Measurements from ENCODE around the gene USH2A. TPM values are rescaled to one million over a fixed set of nuclear protein-coding genes. Genes with fewer than 3 reads are reported as not detected.

The USH2A gene
- polyA plus RNA-seq, 2 of the 4 experiments (the other 2 are of a cell fraction): not detected

DNA sequence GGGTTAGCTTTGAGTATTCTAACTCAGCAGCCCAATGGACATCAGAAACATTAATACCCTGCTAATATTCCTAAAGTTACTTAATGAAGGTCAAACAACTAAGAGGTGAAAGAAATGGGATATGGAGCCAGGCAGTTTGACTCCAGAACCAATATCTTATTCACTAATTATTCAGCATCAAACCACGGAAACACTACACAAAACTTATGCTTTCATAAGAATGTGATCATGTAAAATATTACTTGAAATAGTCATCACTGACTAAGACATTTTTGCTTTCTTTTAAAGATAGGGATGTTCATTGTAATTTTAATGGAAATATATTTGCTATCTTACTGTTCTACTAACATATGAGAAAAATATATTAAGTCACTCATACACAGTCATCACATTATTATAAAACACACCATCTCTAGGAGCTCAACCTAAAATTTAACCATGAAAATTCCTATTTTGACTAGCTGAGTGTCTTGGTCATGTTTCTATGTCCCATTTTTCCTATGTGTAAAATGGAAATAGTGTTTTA is 615.3 kb downstream of the USH2A start:
- DNase-seq (ENCODE audit: low read depth in 1 of 2, low spot score in 1 of 2): no peak
- H3K27ac ChIP-seq: no peak overlapping the region
- CTCF ChIA-PET: no interaction called here
- H3K4me2 ChIP-seq: no peak overlapping the region
- no peaks in the 10 kb centered on the region; the same call in 2 of the 3 replicates for H3K9me3 ChIP-seq
- no peak overlapping the region for H3K4me3 ChIP-seq
- H3K4me1 ChIP-seq: no peaks in the 10 kb centered on the region
- WGBS (ENCODE audit: missing lambda C conversion rate): 0% methylated on average over 1 of the region's 1 CpG
- TF ChIP-seq, protein P1, sequence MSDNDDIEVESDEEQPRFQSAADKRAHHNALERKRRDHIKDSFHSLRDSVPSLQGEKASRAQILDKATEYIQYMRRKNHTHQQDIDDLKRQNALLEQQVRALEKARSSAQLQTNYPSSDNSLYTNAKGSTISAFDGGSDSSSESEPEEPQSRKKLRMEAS (IDR thresholded peaks at IDR 0.05): no peak
- TF ChIP-seq FOSL2 (IDR thresholded peaks at IDR 0.05) (no peak), FOSL2 (CRISPR knock-in tag; IDR thresholded peaks at IDR 0.05) (no peak), HOXB13 (CRISPR knock-in tag; IDR thresholded peaks at IDR 0.05; ENCODE audit: low read depth) (no peak), RNF2 (IDR thresholded peaks at IDR 0.05; ENCODE audit: borderline replicate concordance, low read depth) (no peak), RFX5 (IDR thresholded peaks at IDR 0.05) (no peak), MYC (IDR thresholded peaks at IDR 0.05; ENCODE audit: borderline replicate concordance, low read length) (no peak), HEYL (CRISPR knock-in tag; IDR thresholded peaks at IDR 0.05) (no peak), MAZ (IDR thresholded peaks at IDR 0.05; ENCODE audit: borderline replicate concordance, low read depth, low read length) (no peak), PHF8 (IDR thresholded peaks at IDR 0.05; ENCODE audit: borderline replicate concordance, low read depth) (no peak), TP53 (CRISPR knock-in tag; IDR thresholded peaks at IDR 0.05) (no peak), ZC3H11A (IDR thresholded peaks at IDR 0.05) (no peak), ZSCAN20 (CRISPR knock-in tag; IDR thresholded peaks at IDR 0.05) (no peak), CBX8 (IDR thresholded peaks at IDR 0.05) (no peak)
- TF ChIP-seq, protein P2, sequence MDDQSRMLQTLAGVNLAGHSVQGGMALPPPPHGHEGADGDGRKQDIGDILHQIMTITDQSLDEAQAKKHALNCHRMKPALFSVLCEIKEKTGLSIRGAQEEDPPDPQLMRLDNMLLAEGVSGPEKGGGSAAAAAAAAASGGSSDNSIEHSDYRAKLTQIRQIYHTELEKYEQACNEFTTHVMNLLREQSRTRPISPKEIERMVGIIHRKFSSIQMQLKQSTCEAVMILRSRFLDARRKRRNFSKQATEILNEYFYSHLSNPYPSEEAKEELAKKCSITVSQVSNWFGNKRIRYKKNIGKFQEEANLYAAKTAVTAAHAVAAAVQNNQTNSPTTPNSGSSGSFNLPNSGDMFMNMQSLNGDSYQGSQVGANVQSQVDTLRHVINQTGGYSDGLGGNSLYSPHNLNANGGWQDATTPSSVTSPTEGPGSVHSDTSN (IDR thresholded peaks at IDR 0.05): no peak
- TF ChIP-seq, protein P3, sequence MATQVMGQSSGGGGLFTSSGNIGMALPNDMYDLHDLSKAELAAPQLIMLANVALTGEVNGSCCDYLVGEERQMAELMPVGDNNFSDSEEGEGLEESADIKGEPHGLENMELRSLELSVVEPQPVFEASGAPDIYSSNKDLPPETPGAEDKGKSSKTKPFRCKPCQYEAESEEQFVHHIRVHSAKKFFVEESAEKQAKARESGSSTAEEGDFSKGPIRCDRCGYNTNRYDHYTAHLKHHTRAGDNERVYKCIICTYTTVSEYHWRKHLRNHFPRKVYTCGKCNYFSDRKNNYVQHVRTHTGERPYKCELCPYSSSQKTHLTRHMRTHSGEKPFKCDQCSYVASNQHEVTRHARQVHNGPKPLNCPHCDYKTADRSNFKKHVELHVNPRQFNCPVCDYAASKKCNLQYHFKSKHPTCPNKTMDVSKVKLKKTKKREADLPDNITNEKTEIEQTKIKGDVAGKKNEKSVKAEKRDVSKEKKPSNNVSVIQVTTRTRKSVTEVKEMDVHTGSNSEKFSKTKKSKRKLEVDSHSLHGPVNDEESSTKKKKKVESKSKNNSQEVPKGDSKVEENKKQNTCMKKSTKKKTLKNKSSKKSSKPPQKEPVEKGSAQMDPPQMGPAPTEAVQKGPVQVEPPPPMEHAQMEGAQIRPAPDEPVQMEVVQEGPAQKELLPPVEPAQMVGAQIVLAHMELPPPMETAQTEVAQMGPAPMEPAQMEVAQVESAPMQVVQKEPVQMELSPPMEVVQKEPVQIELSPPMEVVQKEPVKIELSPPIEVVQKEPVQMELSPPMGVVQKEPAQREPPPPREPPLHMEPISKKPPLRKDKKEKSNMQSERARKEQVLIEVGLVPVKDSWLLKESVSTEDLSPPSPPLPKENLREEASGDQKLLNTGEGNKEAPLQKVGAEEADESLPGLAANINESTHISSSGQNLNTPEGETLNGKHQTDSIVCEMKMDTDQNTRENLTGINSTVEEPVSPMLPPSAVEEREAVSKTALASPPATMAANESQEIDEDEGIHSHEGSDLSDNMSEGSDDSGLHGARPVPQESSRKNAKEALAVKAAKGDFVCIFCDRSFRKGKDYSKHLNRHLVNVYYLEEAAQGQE (IDR thresholded peaks at IDR 0.05): no peak
- FAIRE-seq: no peak
- no peak for ATAC-seq
- POLR2A ChIA-PET: no interaction called here

DNA sequence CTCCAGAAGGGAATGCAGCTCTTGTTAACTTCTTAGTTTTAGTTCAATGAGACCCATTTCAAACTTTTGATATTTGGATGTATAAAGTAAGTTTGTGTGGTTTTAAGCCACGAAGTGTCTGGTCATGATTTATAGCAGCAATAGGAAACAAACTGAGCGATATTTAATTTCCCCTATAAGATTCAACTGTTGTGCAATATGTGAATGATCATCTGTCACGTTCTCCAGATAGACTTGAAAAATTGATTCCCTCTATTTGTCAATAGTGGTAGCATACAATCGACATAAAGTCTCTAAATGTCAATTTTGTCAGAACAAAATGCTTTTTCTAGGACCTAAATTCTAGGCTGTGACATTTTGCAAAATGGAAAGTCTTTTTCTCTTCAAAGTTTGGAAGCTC is 616.0 kb downstream of the USH2A start:
- TF ChIP-seq CHD2 (IDR thresholded peaks at IDR 0.05; ENCODE audit: low read length, partially characterized antibody) (no peak), NFE2L2 (conservative IDR thresholded peaks at IDR 0.05; ENCODE audit: low read length) (no peak), SMC3 (IDR thresholded peaks at IDR 0.05) (no peak), ZSCAN20 (CRISPR knock-in tag; IDR thresholded peaks at IDR 0.05) (no peak), EHF (CRISPR knock-in tag; IDR thresholded peaks at IDR 0.05) (no peak), CBX8 (IDR thresholded peaks at IDR 0.05) (no peak), FOSB (CRISPR knock-in tag; IDR thresholded peaks at IDR 0.05) (no peak), BHLHE40 (IDR thresholded peaks at IDR 0.05; ENCODE audit: low read depth, low read length) (no peak), FOSL2 (IDR thresholded peaks at IDR 0.05) (no peak), FOSL2 (CRISPR knock-in tag; IDR thresholded peaks at IDR 0.05) (no peak), HEYL (CRISPR knock-in tag; IDR thresholded peaks at IDR 0.05) (no peak), HOXB13 (CRISPR knock-in tag; IDR thresholded peaks at IDR 0.05; ENCODE audit: low read depth) (no peak), GATA3 (IDR thresholded peaks at IDR 0.05; ENCODE audit: borderline replicate concordance) (no peak), POLR2A (IDR thresholded peaks at IDR 0.05; ENCODE audit: low read length) (no peak), CBX2 (IDR thresholded peaks at IDR 0.05; ENCODE audit: borderline replicate concordance, low read depth) (no peak)
- TF ChIP-seq, protein P4, sequence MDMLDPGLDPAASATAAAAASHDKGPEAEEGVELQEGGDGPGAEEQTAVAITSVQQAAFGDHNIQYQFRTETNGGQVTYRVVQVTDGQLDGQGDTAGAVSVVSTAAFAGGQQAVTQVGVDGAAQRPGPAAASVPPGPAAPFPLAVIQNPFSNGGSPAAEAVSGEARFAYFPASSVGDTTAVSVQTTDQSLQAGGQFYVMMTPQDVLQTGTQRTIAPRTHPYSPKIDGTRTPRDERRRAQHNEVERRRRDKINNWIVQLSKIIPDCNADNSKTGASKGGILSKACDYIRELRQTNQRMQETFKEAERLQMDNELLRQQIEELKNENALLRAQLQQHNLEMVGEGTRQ (IDR thresholded peaks at IDR 0.05): no peak
- TF ChIP-seq, protein P1 (IDR thresholded peaks at IDR 0.05): no peak
- TF ChIP-seq, protein P5, sequence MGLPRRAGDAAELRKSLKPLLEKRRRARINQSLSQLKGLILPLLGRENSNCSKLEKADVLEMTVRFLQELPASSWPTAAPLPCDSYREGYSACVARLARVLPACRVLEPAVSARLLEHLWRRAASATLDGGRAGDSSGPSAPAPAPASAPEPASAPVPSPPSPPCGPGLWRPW (IDR thresholded peaks at IDR 0.05): no peak
- DNase-seq (ENCODE audit: low read depth in 1 of 2, low spot score in 1 of 2) (no peak), ATAC-seq (no peak), FAIRE-seq (no peak)
- no peak overlapping the region for H3K27ac ChIP-seq
- no peaks in the 10 kb centered on the region; the same call in 2 of the 3 replicates for H3K9me3 ChIP-seq
- no peak overlapping the region for H3K4me2 ChIP-seq
- H3K4me1 ChIP-seq: no peaks in the 10 kb centered on the region
- ChIA-PET POLR2A (no interaction called here), CTCF (no interaction called here)
- H3K4me3 ChIP-seq: no peak overlapping the region
- WGBS (ENCODE audit: missing lambda C conversion rate): 7% methylated on average over 4 of the region's 4 CpGs
